HepG2 (cell line): ENCODE results near the gene CIBAR2. TPM values are rescaled to one million over a fixed set of nuclear protein-coding genes. Genes with fewer than 3 reads are reported as not detected.

Source experiments
- FOXC1 ChIP-seq: sonication (generic); formaldehyde crosslinking; IDR thresholded peaks from 2 replicates; pipeline ENCODE4 v1.8.0; 2022; ENCODE audit warnings: mild to moderate bottlenecking, missing genetic modification reagents, borderline replicate concordance
- FOXO4 ChIP-seq: sonication (generic); formaldehyde crosslinking; conservative IDR thresholded peaks from 2 replicates; pipeline ENCODE4 v1.8.1; 2023; ENCODE audit warnings: missing genetic modification reagents
- HMG20A ChIP-seq: IDR thresholded peaks from 2 replicates; pipeline ENCODE4 v1.6.1; 2016; ENCODE audit warnings: borderline replicate concordance
- PAXIP1 ChIP-seq: sonication (generic); formaldehyde crosslinking; conservative IDR thresholded peaks from 2 replicates; pipeline ENCODE4 v1.4.0; 2020; ENCODE audit warnings: mild to moderate bottlenecking, missing genetic modification reagents, moderate library complexity
- POLR2A ChIP-seq, 2 experiments: IDR thresholded peaks; 2 replicates each; pipeline ENCODE4 v1.6.1; 2011; ENCODE audit warnings: low read depth in 2 of 2, low read length in 2 of 2, mild to moderate bottlenecking in 1 of 2, moderate library complexity in 1 of 2; ENCODE audit not compliant: insufficient read depth in 1 of 2
- RXRB ChIP-seq: IDR thresholded peaks from 2 replicates; pipeline ENCODE4 v1.6.1; 2016; ENCODE audit warnings: borderline replicate concordance, missing genetic modification reagents, missing compliant biosample characterization
- SRSF4 ChIP-seq: fragments of 200-400 bp; formaldehyde crosslinking; IDR thresholded peaks from one replicate; pipeline ENCODE4 v1.6.1; 2018; ENCODE audit warnings: mild to moderate bottlenecking, low read depth, low read length, moderate library complexity; ENCODE audit not compliant: poor library complexity, severe bottlenecking
- TEAD2 ChIP-seq: sonication (generic); formaldehyde crosslinking; IDR thresholded peaks from 2 replicates; pipeline ENCODE4 v1.9.0; 2021; ENCODE audit warnings: missing genetic modification reagents
- ZNF616 ChIP-seq: sonication (generic); formaldehyde crosslinking; IDR thresholded peaks from 2 replicates; pipeline ENCODE4 v1.5.0; 2020; ENCODE audit warnings: low read depth, mild to moderate bottlenecking, missing genetic modification reagents
- ZSCAN20 ChIP-seq: sonication (generic); formaldehyde crosslinking; IDR thresholded peaks from 2 replicates; pipeline ENCODE4 v1.4.0; 2020; ENCODE audit warnings: missing genetic modification reagents, mild to moderate bottlenecking, borderline replicate concordance
- polyA plus RNA-seq, 8 experiments: library from polyadenylated mRNA; depleted of rRNA in 3 of 8; stranded (reverse) in 7 of 8; unstranded in 1 of 8; fragments of >200 nt; fragmentation: Illumina TruSeq in 4 of 8; extraction: Trizol in 4 of 8; gene quantifications; 2 replicates each; pipeline versions ENCODE4 v1.2.1 to v1.2.3, GENCODE V29; 2011 to 2016; ENCODE audit warnings: low read depth in 4 of 8, missing spikeins in 1 of 8, mixed read lengths in 1 of 8; ENCODE audit not compliant: insufficient read depth in 1 of 8
- total RNA-seq, 5 experiments: library from RNA; depleted of rRNA; stranded (reverse); fragments of >200 nt; fragmentation: Illumina TruSeq; extraction: Trizol; gene quantifications; 2 replicates each; pipeline ENCODE4 v1.2.3, GENCODE V29; 2016; ENCODE audit warnings: low read depth in 1 of 5

The CIBAR2 gene
- total and polyA plus RNA-seq, 2 of the 13 experiments (the other 11 are each of a cell fraction or from before 2014, with no cell fraction given): not detected

GRCh38 chr16:85148931-85149330, 36.7 kb upstream of the CIBAR2 start (continued):
- no peak for TF ChIP-seq POLR2A (IDR thresholded peaks at IDR 0.05; ENCODE audit: insufficient read depth in 1 of 2, low read depth in 2 of 2, low read length in 2 of 2)
- TF ChIP-seq ZNF616 (CRISPR knock-in tag): no peak
- no peak for TF ChIP-seq FOXO4 (CRISPR knock-in tag)
- no peak for TF ChIP-seq SRSF4
- no peak for TF ChIP-seq FOXC1
- TF ChIP-seq ZSCAN20 (CRISPR knock-in tag): no peak
- TF ChIP-seq TEAD2 (CRISPR knock-in tag): no peak
- 0 out of 2 replicates have a peak, but pooled peaks have one; percentile 11 for TF ChIP-seq HMG20A (CRISPR knock-in tag)
- TF ChIP-seq RXRB (CRISPR knock-in tag): no peak
- no peak for TF ChIP-seq PAXIP1 (CRISPR knock-in tag)
